ENCODE measurements around the gene STXBP6. TPM values are rescaled to one million over a fixed set of nuclear protein-coding genes. Genes with fewer than 3 reads are reported as not detected.

Gene STXBP6
- total and polyA plus RNA-seq, 2 of the 13 experiments (the other 11 are each of a cell fraction or from before 2014, with no cell fraction given), result 35.3 to 42.8 TPM

GRCh38 chr14:24816011-24816928 is 233.7 kb downstream of the STXBP6 start (continued):
- TF ChIP-seq TFDP1 (CRISPR knock-in tag; IDR thresholded peaks at IDR 0.05; ENCODE audit: borderline replicate concordance), result peak; percentile 26; the same call in 1 of the 2 replicates
- TF ChIP-seq SP4 (CRISPR knock-in tag; IDR thresholded peaks at IDR 0.05), result peak; percentile 76
- TF ChIP-seq IKZF4 (CRISPR knock-in tag; IDR thresholded peaks at IDR 0.05; ENCODE audit: borderline replicate concordance, low read depth, not compliant biosample characterization), result no peak
- TF ChIP-seq TCF12 (IDR thresholded peaks at IDR 0.05), result no peak
- TF ChIP-seq TCF12 (CRISPR knock-in tag; IDR thresholded peaks at IDR 0.05), result peak; percentile 84; the same call in 1 of the 2 replicates
- TF ChIP-seq UBTF (CRISPR knock-in tag; IDR thresholded peaks at IDR 0.05), result peak; percentile 62
- TF ChIP-seq TIGD3 (CRISPR knock-in tag; IDR thresholded peaks at IDR 0.05; ENCODE audit: borderline replicate concordance), result 0 out of 2 replicates have a peak, but pooled peaks have one; percentile 85
- TF ChIP-seq ZBTB42 (CRISPR knock-in tag; IDR thresholded peaks at IDR 0.05), result no peak
- peak; percentile 75; the same call in 1 of the 2 replicates for TF ChIP-seq MEIS1 (CRISPR knock-in tag; IDR thresholded peaks at IDR 0.05; ENCODE audit: borderline replicate concordance)
- TF ChIP-seq MEF2D (CRISPR knock-in tag; IDR thresholded peaks at IDR 0.05), result peak; percentile 88; the same call in 1 of the 2 replicates
- no peak for TF ChIP-seq ZNF672 (CRISPR knock-in tag; IDR thresholded peaks at IDR 0.05)
- no peak for TF ChIP-seq ZNF790 (CRISPR knock-in tag; IDR thresholded peaks at IDR 0.05; ENCODE audit: borderline replicate concordance)
- no peak for TF ChIP-seq ATM (IDR thresholded peaks at IDR 0.05; ENCODE audit: borderline replicate concordance)
- no peak for TF ChIP-seq SP2 (CRISPR knock-in tag; IDR thresholded peaks at IDR 0.05)
- peak; percentile 69; the same call in 1 of the 2 replicates for TF ChIP-seq ZNF362 (CRISPR knock-in tag; IDR thresholded peaks at IDR 0.05; ENCODE audit: borderline replicate concordance)
- TF ChIP-seq ZNF850 (CRISPR knock-in tag; conservative IDR thresholded peaks at IDR 0.05), result no peak
- no peak for TF ChIP-seq PTBP1 (IDR thresholded peaks at IDR 0.05; ENCODE audit: low read depth, low read length, poor library complexity, severe bottlenecking)
- peak; percentile 84; the same call in 1 of the 2 replicates for TF ChIP-seq ZNF333 (CRISPR knock-in tag; IDR thresholded peaks at IDR 0.05; ENCODE audit: borderline replicate concordance)
- TF ChIP-seq THAP11 (CRISPR knock-in tag; IDR thresholded peaks at IDR 0.05), result peak; percentile 42; the same call in 1 of the 2 replicates
- peak; percentile 87 for TF ChIP-seq CBX1 (IDR thresholded peaks at IDR 0.05; ENCODE audit: low read depth)
- no peak; the same call in 1 of the 2 replicates for TF ChIP-seq MYPOP (CRISPR knock-in tag; IDR thresholded peaks at IDR 0.05)
- TF ChIP-seq ATAD3A (CRISPR knock-in tag; IDR thresholded peaks at IDR 0.05), result no peak

All from HepG2 (cell line).